H9 (cell line): ENCODE data around the gene IGLON5. TPM values are rescaled to one million over a fixed set of nuclear protein-coding genes. Genes with fewer than 3 reads are reported as not detected.

Experiments used
- DNase-seq: peaks from one replicate; pipeline ENCODE4 v3.0.0-alpha.2; 2017
- H2AFZ ChIP-seq: one replicate; pipeline ENCODE4 v1.6.1; 2013; ENCODE audit warnings: mild to moderate bottlenecking, low read length, control low read depth, moderate library complexity
- H2AK5ac ChIP-seq: 2 replicates; pipeline ENCODE4 v1.6.1; 2013; ENCODE audit warnings: low read length, control low read depth, mixed read lengths; ENCODE audit not compliant: insufficient read length
- H2BK120ac ChIP-seq: one replicate; pipeline ENCODE4 v1.6.1; 2013; ENCODE audit warnings: low read depth, mild to moderate bottlenecking, low read length, control low read depth, inconsistent platforms; ENCODE audit not compliant: poor library complexity, severe bottlenecking
- H2BK12ac ChIP-seq: 2 replicates; pipeline ENCODE4 v1.6.1; 2013; ENCODE audit warnings: low read length, control low read depth, mixed read lengths, low read depth; ENCODE audit not compliant: insufficient read length
- H2BK15ac ChIP-seq: 2 replicates; pipeline ENCODE4 v1.6.1; 2013; ENCODE audit warnings: low read depth, low read length, control low read depth
- H2BK20ac ChIP-seq: one replicate; pipeline ENCODE4 v1.6.1; 2013; ENCODE audit warnings: low read depth, mild to moderate bottlenecking, low read length, control low read depth, inconsistent platforms; ENCODE audit not compliant: poor library complexity, severe bottlenecking
- H2BK5ac ChIP-seq: 2 replicates; pipeline ENCODE4 v1.6.1; 2013; ENCODE audit warnings: low read length, control low read depth, mixed read lengths; ENCODE audit not compliant: insufficient read length
- H3K14ac ChIP-seq: 2 replicates; pipeline ENCODE4 v1.6.1; 2013; ENCODE audit warnings: low read length, control low read depth; ENCODE audit not compliant: insufficient read depth
- H3K18ac ChIP-seq: 2 replicates; pipeline ENCODE4 v1.6.1; 2013; ENCODE audit warnings: low read depth, mild to moderate bottlenecking, mixed read lengths, low read length, control low read depth; ENCODE audit not compliant: insufficient read length
- H3K23ac ChIP-seq: 2 replicates; pipeline ENCODE4 v1.6.1; 2013; ENCODE audit warnings: low read length, control low read depth, mixed read lengths, low read depth; ENCODE audit not compliant: insufficient read length
- H3K23me2 ChIP-seq: 2 replicates; pipeline ENCODE4 v1.6.1; 2013; ENCODE audit warnings: low read depth, mild to moderate bottlenecking, mixed read lengths, low read length, control low read depth; ENCODE audit not compliant: insufficient read length, poor library complexity, severe bottlenecking
- H3K27ac ChIP-seq: 2 replicates; pipeline ENCODE4 v1.5.1; 2013; ENCODE audit warnings: low read length, control low read depth, mixed read lengths, low read depth; ENCODE audit not compliant: insufficient read length
- H3K27me3 ChIP-seq: 2 replicates; pipeline ENCODE4 v1.6.1; 2013; ENCODE audit warnings: low read length, control low read depth, inconsistent platforms; ENCODE audit not compliant: insufficient read depth
- H3K4ac ChIP-seq: 2 replicates; pipeline ENCODE4 v1.6.1; 2013; ENCODE audit warnings: low read depth, mild to moderate bottlenecking, control low read depth, inconsistent platforms, low read length, moderate library complexity
- H3K4me1 ChIP-seq: 2 replicates; pipeline ENCODE4 v1.6.1; 2013; ENCODE audit warnings: low read length, control low read depth, inconsistent platforms; ENCODE audit not compliant: insufficient read depth
- H3K4me2 ChIP-seq: 2 replicates; pipeline ENCODE4 v1.6.1; 2013; ENCODE audit warnings: low read length, control low read depth, mixed read lengths; ENCODE audit not compliant: insufficient read length, insufficient read depth
- H3K56ac ChIP-seq: 2 replicates; pipeline ENCODE4 v1.6.1; 2013; ENCODE audit warnings: low read depth, mild to moderate bottlenecking, mixed read lengths, low read length, control low read depth; ENCODE audit not compliant: insufficient read length
- H3K79me1 ChIP-seq: 2 replicates; pipeline ENCODE4 v1.6.1; 2013; ENCODE audit warnings: low read depth, mild to moderate bottlenecking, moderate library complexity, low read length, control low read depth, inconsistent platforms; ENCODE audit not compliant: insufficient read depth, poor library complexity, severe bottlenecking
- H3K79me2 ChIP-seq: 2 replicates; pipeline ENCODE4 v1.6.1; 2013; ENCODE audit warnings: low read length, control low read depth, inconsistent platforms; ENCODE audit not compliant: insufficient read depth
- H3K9ac ChIP-seq: 2 replicates; pipeline ENCODE4 v1.6.1; 2013; ENCODE audit warnings: low read length, control low read depth, mixed read lengths; ENCODE audit not compliant: insufficient read length; ENCODE audit errors: extremely low read depth
- H3K9me3 ChIP-seq: one replicate; pipeline ENCODE4 v1.6.1; 2013; ENCODE audit warnings: low read depth, low read length, inconsistent platforms; ENCODE audit not compliant: control insufficient read depth
- H3T11ph ChIP-seq: one replicate; pipeline ENCODE4 v1.6.1; 2013; ENCODE audit warnings: mild to moderate bottlenecking, low read length, control low read depth, inconsistent platforms
- H4K20me1 ChIP-seq: one replicate; pipeline ENCODE4 v1.6.1; 2013; ENCODE audit not compliant: control insufficient read depth, insufficient read length, insufficient read depth
- H4K5ac ChIP-seq: 2 replicates; pipeline ENCODE4 v1.6.1; 2013; ENCODE audit warnings: low read depth, mild to moderate bottlenecking, mixed read lengths, low read length, control low read depth; ENCODE audit not compliant: insufficient read length
- H4K8ac ChIP-seq: replicated peaks from 2 replicates; pipeline ENCODE4 v1.6.1; 2013; ENCODE audit warnings: low read length, control low read depth, mixed read lengths, low read depth; ENCODE audit not compliant: insufficient read length
- H4K91ac ChIP-seq: 2 replicates; pipeline ENCODE4 v1.6.1; 2013; ENCODE audit warnings: low read depth, mild to moderate bottlenecking, moderate library complexity, mixed read lengths, low read length, control low read depth; ENCODE audit not compliant: insufficient read length
- H3K27ac Mint-ChIP-seq, 3 experiments: 2 replicates in 2 of 3; 3 replicates in 1 of 3; pipeline ENCODE4 v1.8.0; 2020 to 2021; ENCODE audit warnings: mixed read lengths in 3 of 3, mild to moderate bottlenecking in 1 of 3, moderate library complexity in 1 of 3
- H3K27me3 Mint-ChIP-seq: 2 replicates; pipeline ENCODE4 v1.8.0; 2021; ENCODE audit warnings: low read depth, mild to moderate bottlenecking, moderate library complexity, mixed read lengths
- H3K36me3 Mint-ChIP-seq, 3 experiments: 2 replicates in 2 of 3; 3 replicates in 1 of 3; pipeline ENCODE4 v1.8.0; 2020 to 2021; ENCODE audit warnings: low read depth in 3 of 3, mixed read lengths in 3 of 3; ENCODE audit not compliant: insufficient read depth in 1 of 3
- H3K4me1 Mint-ChIP-seq, 2 experiments: 2 replicates each; pipeline ENCODE4 v1.8.0; 2020; ENCODE audit warnings: mixed read lengths in 2 of 2
- H3K4me3 Mint-ChIP-seq, 2 experiments: 2 replicates in 1 of 2; 3 replicates in 1 of 2; pipeline ENCODE4 v1.8.0; 2020 to 2021; ENCODE audit warnings: mild to moderate bottlenecking in 2 of 2, mixed read lengths in 2 of 2, moderate library complexity in 1 of 2
- H3K9me3 Mint-ChIP-seq, 2 experiments: 2 replicates in 1 of 2; 3 replicates in 1 of 2; pipeline ENCODE4 v1.8.0; 2020; ENCODE audit warnings: mild to moderate bottlenecking in 2 of 2, mixed read lengths in 2 of 2, moderate library complexity in 1 of 2
- CTCF ChIP-seq: fragments of 200-600 bp; sonication (generic); conservative IDR thresholded peaks from 3 replicates; pipeline ENCODE4 v1.8.0; 2021; ENCODE audit warnings: antibody characterized with exemption, mild to moderate bottlenecking
- WGBS: extraction: QIAGEN DNeasy Blood & Tissue Kit; methylation state at CpG from one replicate; pipeline ENCODE4 v1.1.7; 2013; ENCODE audit warnings: missing lambda C conversion rate, low lambda C conversion rate, mixed read lengths; ENCODE audit not compliant: insufficient read length; ENCODE audit errors: extremely low coverage; 5-methylcytosine and 5-hydroxymethylcytosine counted together
- total RNA-seq: library from RNA; stranded (reverse); gene quantifications from 2 replicates; pipeline ENCODE4 v1.2.1, GENCODE V29; 2021

Gene IGLON5
- total RNA-seq, 1 experiment from 2014 or later = 41.4 TPM

GRCh38 chr19:51364200-51365106 is 53.0 kb downstream of the IGLON5 start:
- H3K18ac ChIP-seq = no peak overlapping the region
- H3K14ac ChIP-seq = no peak overlapping the region
- H3K27ac ChIP-seq = no peak overlapping the region
- no peak overlapping the region for H4K8ac ChIP-seq
- no peak overlapping the region for H2BK120ac ChIP-seq
- Mint-ChIP-seq H3K27me3 (no peaks in the 10 kb centered on the region), H3K36me3 (no peaks in the 10 kb centered on the region), H3K4me1 (peaks cover 32 to 34% of the 10 kb centered on the region in 2 experiments), H3K27ac (no peak overlapping the region; a peak in 1 of 7 replicates), H3K4me3 (peak overlapping the region; percentile 24 to 61; a peak in 4 of 5 replicates), H3K9me3 (no peaks in the 10 kb centered on the region)
- no peaks in the 10 kb centered on the region for H3K27me3 ChIP-seq
- no peak overlapping the region for H3K56ac ChIP-seq
- no peak overlapping the region for H3K23ac ChIP-seq
- H2BK12ac ChIP-seq = no peak overlapping the region
- H3K9ac ChIP-seq = no peak overlapping the region
- H3K4me2 ChIP-seq = no peak overlapping the region
- H3T11ph ChIP-seq = no peak overlapping the region
- H4K91ac ChIP-seq = no peak overlapping the region
- no peak overlapping the region for H2AK5ac ChIP-seq
- H2BK15ac ChIP-seq = no peak overlapping the region
- no CpG with 5 or more reads among the region's 15 CpGs for WGBS
- H3K23me2 ChIP-seq = peaks cover 21% of the 10 kb centered on the region
- no peak overlapping the region for H2BK5ac ChIP-seq
- H2BK20ac ChIP-seq = no peak overlapping the region
- no peak overlapping the region for H4K5ac ChIP-seq
- H3K4ac ChIP-seq = no peak overlapping the region
- H3K4me1 ChIP-seq = no peaks in the 10 kb centered on the region
- no peaks in the 10 kb centered on the region for H3K79me1 ChIP-seq
- no peak overlapping the region for H2AFZ ChIP-seq
- DNase-seq = no peak
- TF ChIP-seq CTCF = no peak
- no peaks in the 10 kb centered on the region for H3K9me3 ChIP-seq
- H4K20me1 ChIP-seq = no peaks in the 10 kb centered on the region
- H3K79me2 ChIP-seq = no peaks in the 10 kb centered on the region
